Uterus (tissue), 4 donors: ENCODE results near the gene LRRTM3. TPM values are rescaled to one million over a fixed set of nuclear protein-coding genes. Genes with fewer than 3 reads are reported as not detected.

Source experiments
- DNase-seq, 2 donors: peaks; one replicate each; pipeline ENCODE4 v3.0.0-alpha.2; 2019 to 2020
- H3K27ac ChIP-seq, 2 donors: fragments of 200-600 bp; sonication (generic); 1 replicate in 1 of 2; 2 replicates in 1 of 2; pipeline ENCODE4 v1.5.1; 2016 to 2018
- H3K27me3 ChIP-seq, 2 donors: fragments of 200-600 bp; sonication (generic); one replicate each; pipeline ENCODE4 v1.5.1; 2018 to 2019; ENCODE audit warnings: control low read depth in 1 of 2
- H3K36me3 ChIP-seq, 2 donors: fragments of 200-600 bp; sonication (generic); one replicate each; pipeline ENCODE4 v1.5.1; 2019; ENCODE audit warnings: control low read depth in 1 of 2
- H3K4me1 ChIP-seq, 2 donors: fragments of 200-600 bp; sonication (generic); one replicate each; pipeline ENCODE4 v1.5.1; 2018 to 2019; ENCODE audit warnings: control low read depth in 1 of 2
- H3K4me3 ChIP-seq, 2 donors: fragments of 200-600 bp; sonication (generic); 1 replicate in 1 of 2; 2 replicates in 1 of 2; pipeline ENCODE4 v1.5.1; 2018 to 2019; ENCODE audit warnings: mild to moderate bottlenecking in 1 of 2
- H3K9me3 ChIP-seq, 2 donors: fragments of 200-600 bp; sonication (generic); one replicate each; pipeline ENCODE4 v1.5.1; 2019; ENCODE audit warnings: control low read depth in 1 of 2
- CTCF ChIP-seq, 4 experiments: fragments of 200-600 bp in 2 of 4; fragments of 450-650 bp in 2 of 4; sonication (generic) in 2 of 4; IDR thresholded peaks; one replicate each; pipeline ENCODE4 v1.5.1; 2016 to 2019; ENCODE audit warnings: antibody characterized with exemption in 4 of 4, mild to moderate bottlenecking in 2 of 4, moderate library complexity in 1 of 4
- POLR2A ChIP-seq, 2 donors: fragments of 450-650 bp; IDR thresholded peaks; one replicate each; pipeline ENCODE4 v1.6.1; 2016; ENCODE audit warnings: antibody characterized with exemption in 2 of 2, mild to moderate bottlenecking in 1 of 2, moderate library complexity in 1 of 2
- intact Hi-C: fragments of 100-400 bp; cut with DNase I; formaldehyde crosslinking; loops from one replicate; pipeline ENCODE4 v1.15.1; 2023; ENCODE audit warnings: low total_unique reads
- total RNA-seq, 4 donors: library from RNA; depleted of rRNA in 3 of 4; stranded (reverse); fragments of >200 nt in 3 of 4; gene quantifications; one replicate each; pipeline versions ENCODE4 v1.1.0 to v1.2.4, GENCODE V29; 2014 to 2023
- donor health status: DM: yes; HTN: yes; CAD: no.

LRRTM3 gene
- total RNA-seq, 4 donors from 2014 or later: 0.40 to 1.9 TPM; not detected in 2

DNA sequence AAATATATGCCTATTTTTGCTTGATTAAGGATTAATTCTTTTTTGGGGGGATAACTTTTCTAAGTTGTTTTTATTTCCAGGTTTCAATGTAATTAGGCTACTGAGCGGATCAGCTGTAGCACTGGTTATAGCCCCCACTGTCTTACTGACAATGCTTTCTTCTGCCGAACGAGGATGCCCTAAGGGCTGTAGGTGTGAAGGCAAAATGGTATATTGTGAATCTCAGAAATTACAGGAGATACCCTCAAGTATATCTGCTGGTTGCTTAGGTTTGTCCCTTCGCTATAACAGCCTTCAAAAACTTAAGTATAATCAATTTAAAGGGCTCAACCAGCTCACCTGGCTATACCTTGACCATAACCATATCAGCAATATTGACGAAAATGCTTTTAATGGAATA is 1.0 kb downstream of the LRRTM3 start:
- no peak overlapping the region for H3K4me3 ChIP-seq
- no peaks in the 10 kb centered on the region for H3K27me3 ChIP-seq
- TF ChIP-seq CTCF (IDR thresholded peaks at IDR 0.05): no peak
- no peak for TF ChIP-seq POLR2A (IDR thresholded peaks at IDR 0.05)
- H3K4me1 ChIP-seq: no peaks in the 10 kb centered on the region
- no peaks in the 10 kb centered on the region for H3K9me3 ChIP-seq
- intact Hi-C loops: no loop called here
- no peak overlapping the region for H3K27ac ChIP-seq
- H3K36me3 ChIP-seq: no peaks in the 10 kb centered on the region
- no peak for DNase-seq

- Histone ChIP-seq H3K27ac (no peak overlapping the region), H3K36me3 (no peaks in the 10 kb centered on the region), H3K9me3 (no peaks in the 10 kb centered on the region), H3K4me3 (no peak overlapping the region), H3K4me1 (no peaks in the 10 kb centered on the region), H3K27me3 (no peaks in the 10 kb centered on the region)
- TF ChIP-seq CTCF (IDR thresholded peaks at IDR 0.05): no peak
- TF ChIP-seq POLR2A (IDR thresholded peaks at IDR 0.05): no peak
- intact Hi-C loops: no loop called here
- no peak for DNase-seq
Observed at GRCh38 chr10:66927251-66927935, 1.6 kb downstream of the LRRTM3 start.

GRCh38 chr10:66927971-66928770 is 2.3 kb downstream of the LRRTM3 start:
- Histone ChIP-seq H3K27me3 (no peaks in the 10 kb centered on the region), H3K4me1 (no peaks in the 10 kb centered on the region), H3K4me3 (no peak overlapping the region), H3K9me3 (no peaks in the 10 kb centered on the region), H3K27ac (no peak overlapping the region), H3K36me3 (no peaks in the 10 kb centered on the region)
- no peak for TF ChIP-seq POLR2A (IDR thresholded peaks at IDR 0.05)
- no peak for TF ChIP-seq CTCF (IDR thresholded peaks at IDR 0.05)
- no peak for DNase-seq
- intact Hi-C loops: no loop called here

DNA sequence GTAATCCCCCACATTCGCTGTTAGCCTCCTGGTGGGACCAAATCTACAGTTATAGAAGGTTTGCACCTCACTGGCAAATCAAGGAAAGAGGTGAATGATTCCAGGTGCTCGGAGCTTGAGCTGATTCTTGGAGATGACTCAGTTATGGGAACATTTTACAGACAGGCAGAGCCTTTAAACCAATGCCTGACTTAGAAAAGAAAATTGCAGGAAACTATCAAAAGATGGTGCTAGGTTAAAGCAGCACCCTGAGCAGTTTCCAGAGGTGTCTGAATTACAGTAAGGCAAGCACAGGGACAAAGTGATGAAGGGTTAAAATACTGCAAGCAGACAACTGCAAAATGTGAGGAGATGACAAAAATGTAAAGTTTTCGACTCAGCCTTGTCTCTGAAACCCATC is 2.9 kb downstream of the LRRTM3 start:
- no peak for DNase-seq
- Histone ChIP-seq H3K27me3 (no peaks in the 10 kb centered on the region), H3K4me1 (no peaks in the 10 kb centered on the region), H3K9me3 (no peaks in the 10 kb centered on the region), H3K36me3 (no peaks in the 10 kb centered on the region), H3K4me3 (no peak overlapping the region), H3K27ac (no peak overlapping the region)
- TF ChIP-seq POLR2A (IDR thresholded peaks at IDR 0.05): no peak
- no peak for TF ChIP-seq CTCF (IDR thresholded peaks at IDR 0.05)
- intact Hi-C loops: no loop called here

GRCh38 chr10:66929375-66929774 is 3.5 kb downstream of the LRRTM3 start:
- Histone ChIP-seq H3K27ac (no peak overlapping the region), H3K4me1 (no peaks in the 10 kb centered on the region), H3K9me3 (no peaks in the 10 kb centered on the region), H3K27me3 (no peaks in the 10 kb centered on the region), H3K4me3 (no peak overlapping the region), H3K36me3 (no peaks in the 10 kb centered on the region)
- TF ChIP-seq POLR2A (IDR thresholded peaks at IDR 0.05): no peak
- no peak for TF ChIP-seq CTCF (IDR thresholded peaks at IDR 0.05)
- intact Hi-C loops: no loop called here
- no peak for DNase-seq
